ENCODE results near the gene OR8B12. TPM values are rescaled to one million over a fixed set of nuclear protein-coding genes. Genes with fewer than 3 reads are reported as not detected.

OR8B12 gene
- total RNA-seq = not detected

- ChIA-PET CTCF (no interaction called here), POLR2A (no interaction called here)
Observed at GRCh38 chr11:124543554-124543953, at the start of gene OR8B12. OR8B12 (minus strand) TSS chr11:124543654; CDS start chr11:124543654, 0 bp downstream.

GRCh38 chr11:124592627-124593026 is 49.2 kb upstream of the OR8B12 start:
- ChIA-PET POLR2A (no interaction called here), CTCF (no interaction called here)

- ChIA-PET CTCF (no interaction called here), POLR2A (no interaction called here)
Observed at GRCh38 chr11:124591430-124591829, 48.0 kb upstream of the OR8B12 start.

GRCh38 chr11:124586238-124586860 is 42.9 kb upstream of the OR8B12 start:
- CTCF ChIA-PET = no interaction called here
- POLR2A ChIA-PET = no interaction called here

GRCh38 chr11:124584681-124585372 is 41.4 kb upstream of the OR8B12 start:
- ChIA-PET POLR2A (no interaction called here), CTCF (interaction anchor here (1.2 kb wide), 1 partner anchor 169 kb away, joined by 5 read pairs; no protein-coding TSS in a partner anchor)

- POLR2A ChIA-PET = no interaction called here
- CTCF ChIA-PET = interaction anchor here (0.7 kb wide), 1 partner anchor 512 kb away, joined by 3 read pairs; no protein-coding TSS in a partner anchor
Observed at GRCh38 chr11:124583781-124584180, 40.3 kb upstream of the OR8B12 start.

GRCh38 chr11:124582565-124582964 is 39.1 kb upstream of the OR8B12 start:
- CTCF ChIA-PET = no interaction called here
- POLR2A ChIA-PET = no interaction called here

GRCh38 chr11:124581817-124582216 is 38.4 kb upstream of the OR8B12 start:
- POLR2A ChIA-PET = no interaction called here
- CTCF ChIA-PET = no interaction called here

GRCh38 chr11:124578761-124579160 is 35.3 kb upstream of the OR8B12 start:
- CTCF ChIA-PET = no interaction called here
- POLR2A ChIA-PET = no interaction called here

GRCh38 chr11:124577716-124578427 is 34.4 kb upstream of the OR8B12 start:
- CTCF ChIA-PET = no interaction called here

GRCh38 chr11:124570160-124570559 is 26.7 kb upstream of the OR8B12 start:
- CTCF ChIA-PET = no interaction called here
- POLR2A ChIA-PET = no interaction called here

More at GRCh38 chr11:124577716-124578427, 34.4 kb upstream of the OR8B12 start:
- POLR2A ChIA-PET = no interaction called here

GRCh38 chr11:124569697-124570096 is 26.2 kb upstream of the OR8B12 start, which contains the start of gene OR8A1:
OR8A1 (plus strand) TSS chr11:124569997; CDS start chr11:124570120, 123 bp downstream.
- ChIA-PET POLR2A (no interaction called here), CTCF (no interaction called here)

- ChIA-PET POLR2A (no interaction called here), CTCF (no interaction called here)
Observed at GRCh38 chr11:124556828-124557227, 13.4 kb upstream of the OR8B12 start.

GRCh38 chr11:124551987-124552386 is 8.5 kb upstream of the OR8B12 start:
- ChIA-PET CTCF (no interaction called here), POLR2A (no interaction called here)

GRCh38 chr11:124551189-124551588 is 7.7 kb upstream of the OR8B12 start:
- POLR2A ChIA-PET = interaction anchor here (0.5 kb wide), 1 partner anchor 977 kb away, joined by 3 read pairs; no protein-coding TSS in a partner anchor
- CTCF ChIA-PET = no interaction called here

- CTCF ChIA-PET = no interaction called here
- POLR2A ChIA-PET = no interaction called here
Observed at GRCh38 chr11:124543145-124543544, 309 bp downstream of the OR8B12 start.

- ChIA-PET CTCF (no interaction called here), POLR2A (no interaction called here)
Observed at GRCh38 chr11:124541204-124541603, 2.2 kb downstream of the OR8B12 start.

- POLR2A ChIA-PET = no interaction called here
- CTCF ChIA-PET = no interaction called here
Observed at GRCh38 chr11:124538019-124538418, 5.4 kb downstream of the OR8B12 start.

- POLR2A ChIA-PET = no interaction called here
Observed at GRCh38 chr11:124536520-124536919, 6.9 kb downstream of the OR8B12 start.

GRCh38 chr11:124535552-124536232 is 7.8 kb downstream of the OR8B12 start:
- ChIA-PET CTCF (no interaction called here), POLR2A (no interaction called here)

More at GRCh38 chr11:124536520-124536919, 6.9 kb downstream of the OR8B12 start:
- CTCF ChIA-PET = no interaction called here
